ENCODE results near the gene AMY1C.
"Not testable (repeated sequence)": the region's sequence is repeated elsewhere in the genome, so short reads cannot be mapped to it uniquely, and the experiment has no call there.

AMY1C gene

GRCh38 chr1:103749598-103749997 is at the start of gene AMY1C:
AMY1C (plus strand) TSS chr1:103749898; CDS start chr1:103750470, 572 bp downstream.
- not testable (repeated sequence) for DNase-seq

- DNase-seq: not testable (repeated sequence)
Observed at GRCh38 chr1:103700669-103701068, 49.0 kb upstream of the AMY1C start.

DNA sequence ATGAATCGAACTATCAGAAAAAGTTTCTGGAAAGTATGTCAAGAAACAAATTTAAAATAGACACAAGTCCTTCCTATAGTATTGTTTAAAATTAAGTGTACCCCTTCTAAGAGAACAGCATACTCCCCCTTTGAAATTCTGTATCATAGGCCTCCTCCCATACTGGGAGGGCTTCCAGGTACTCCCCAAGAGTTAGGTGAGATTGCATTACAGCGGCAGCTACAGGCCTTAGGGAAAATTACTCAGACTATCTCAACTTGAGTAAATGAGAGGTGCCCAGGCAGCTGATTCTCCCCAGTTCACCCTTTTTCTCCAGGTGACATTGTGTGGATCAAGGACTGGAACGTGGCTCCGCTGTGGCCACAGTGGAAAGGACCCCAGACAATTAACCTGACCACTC is 48.4 kb upstream of the AMY1C start:
- DNase-seq: not testable (repeated sequence)

GRCh38 chr1:103707670-103708069 is 42.0 kb upstream of the AMY1C start:
- DNase-seq: not testable (repeated sequence)

- not testable (repeated sequence) for DNase-seq
Observed at GRCh38 chr1:103710381-103710780, 39.3 kb upstream of the AMY1C start.

GRCh38 chr1:103717404-103717803 is 32.3 kb upstream of the AMY1C start:
- not testable (repeated sequence) for DNase-seq

- not testable (repeated sequence) for DNase-seq
Observed at GRCh38 chr1:103721473-103721872, 28.2 kb upstream of the AMY1C start.

DNA sequence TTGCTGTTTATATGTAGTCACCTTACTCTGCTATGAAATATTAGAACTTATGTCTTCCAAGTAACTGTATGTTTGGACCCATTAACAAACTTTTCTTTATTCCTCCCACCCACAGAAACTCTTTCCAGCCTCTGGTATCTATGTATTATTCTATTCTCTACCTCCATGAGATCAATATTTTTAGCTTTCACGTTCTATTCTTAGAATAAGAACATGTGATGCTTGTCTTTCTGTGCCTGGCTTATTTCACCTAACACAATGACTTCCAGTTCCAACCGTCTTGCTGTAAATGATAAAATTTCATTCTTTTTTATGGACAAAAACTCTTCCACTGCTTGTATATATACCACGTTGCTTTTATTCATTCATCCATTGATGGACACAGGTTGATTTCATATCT is 14.4 kb upstream of the AMY1C start:
- DNase-seq: not testable (repeated sequence)

GRCh38 chr1:103738031-103738430 is 11.7 kb upstream of the AMY1C start:
- not testable (repeated sequence) for DNase-seq

- not testable (repeated sequence) for DNase-seq
Observed at GRCh38 chr1:103744449-103744848, 5.2 kb upstream of the AMY1C start.

- DNase-seq: not testable (repeated sequence)
Observed at GRCh38 chr1:103745040-103745439, 4.7 kb upstream of the AMY1C start.

DNA sequence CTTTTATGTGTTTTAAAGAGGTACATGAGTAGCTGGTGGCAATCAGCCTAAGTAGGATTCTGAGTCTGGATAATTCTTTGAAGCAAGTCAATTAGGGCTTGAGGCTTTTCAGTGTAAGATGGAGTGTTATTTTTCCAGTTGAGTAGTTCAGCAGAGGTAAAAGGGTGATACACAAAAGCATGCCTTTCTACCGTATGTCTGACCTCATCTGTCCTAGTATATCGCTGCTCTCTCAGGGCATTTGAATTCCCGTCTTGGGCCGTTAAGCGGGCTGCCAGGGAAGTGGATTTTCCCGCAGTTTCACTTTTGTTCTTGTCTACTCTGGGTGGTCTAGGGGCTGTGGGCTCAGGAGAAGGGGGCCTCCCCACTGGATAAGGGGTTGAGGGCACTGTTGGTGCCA is 1.4 kb upstream of the AMY1C start:
- DNase-seq: not testable (repeated sequence)

GRCh38 chr1:103761896-103762295 is 12.2 kb downstream of the AMY1C start:
- no peak for DNase-seq

DNA sequence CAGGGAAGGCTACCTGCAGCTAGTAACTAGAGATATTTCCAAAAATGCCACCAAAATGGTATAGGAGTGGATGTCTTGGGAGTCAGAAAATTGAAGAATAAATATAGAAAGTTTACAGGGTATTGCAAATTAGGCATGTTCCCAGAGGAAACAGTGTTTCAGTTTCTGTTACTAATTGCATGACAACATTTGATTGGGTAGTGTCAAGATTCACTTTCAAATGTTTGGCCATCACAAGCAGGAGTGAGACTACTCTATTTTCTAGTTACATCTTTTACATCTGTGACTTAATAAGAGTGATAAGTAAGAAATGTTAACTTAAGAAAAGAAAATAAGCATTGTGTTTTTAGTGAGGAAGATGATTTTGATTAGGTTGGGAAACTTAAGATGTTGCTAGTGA is 30.2 kb downstream of the AMY1C start:
- DNase-seq: no peak

GRCh38 chr1:103783944-103784377 is 34.3 kb downstream of the AMY1C start:
- DNase-seq: no peak

DNA sequence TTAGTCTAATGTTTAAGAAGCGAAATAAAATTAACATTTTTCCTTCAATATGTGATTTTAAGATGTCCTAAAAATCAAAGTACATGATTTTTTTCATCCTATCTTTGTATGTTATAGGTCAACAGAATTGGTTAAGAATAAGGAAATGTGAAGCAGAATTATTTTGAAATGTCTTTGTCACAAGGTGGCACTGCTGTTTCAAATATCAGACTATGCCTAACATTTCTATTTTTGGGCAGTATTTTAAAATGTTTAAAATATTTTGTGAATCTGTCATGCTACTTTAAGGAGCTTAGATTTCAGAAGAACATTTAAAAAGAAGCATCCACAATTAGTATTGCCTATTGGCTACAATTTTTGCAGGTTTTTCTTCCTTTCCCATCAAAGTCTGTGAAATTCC is 38.7 kb downstream of the AMY1C start:
- no peak for DNase-seq

DNA sequence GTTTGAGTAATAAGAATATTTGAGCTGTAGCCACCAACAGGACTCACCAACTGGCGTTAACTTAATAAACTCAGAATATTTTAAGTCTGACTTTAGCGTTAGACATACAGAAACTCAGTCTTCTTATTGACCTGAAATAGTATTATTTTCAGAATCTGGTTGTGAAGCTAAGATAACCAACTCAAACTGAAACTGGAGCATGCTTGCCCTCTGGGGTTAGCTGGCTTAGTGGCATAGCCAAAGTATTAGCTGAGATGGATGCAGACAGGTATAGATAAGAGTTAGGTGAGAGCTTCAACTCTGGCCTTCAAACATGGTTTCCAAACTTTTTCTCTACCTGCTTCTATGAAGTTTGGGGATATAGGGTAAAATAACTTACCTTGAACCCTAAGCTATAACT is 40.5 kb downstream of the AMY1C start:
- no peak for DNase-seq

Data from stimulated activated CD4-positive, alpha-beta T cell treated with anti-CD3 and anti-CD28 coated beads, Interleukin-12 subunit alpha, Interleukin-12 subunit beta, amount 100 ng/mL, for 4 hours (primary cell).